Stimulated activated CD4-positive, alpha-beta T cell treated with anti-CD3 and anti-CD28 coated beads, Interleukin-12 subunit alpha, Interleukin-12 subunit beta, amount 100 ng/mL, for 48 hours (primary cell): ENCODE measurements around the gene CYP27A1.

ENCODE experiments used
- DNase-seq, 3 donors: peaks; one replicate each; pipeline ENCODE4 v3.0.0-alpha.2; 2020; ENCODE audit warnings: low read depth in 2 of 3, low spot score in 1 of 3

Gene CYP27A1

GRCh38 chr2:218857371-218858137 lies 75.6 kb downstream of the CYP27A1 start:
- DNase-seq = no peak

- no peak for DNase-seq
These were observed 76.1 kb downstream of the CYP27A1 start for GRCh38 chr2:218858138-218858445.

- no peak for DNase-seq
These were observed 77.0 kb downstream of the CYP27A1 start for GRCh38 chr2:218858671-218859555.

DNA sequence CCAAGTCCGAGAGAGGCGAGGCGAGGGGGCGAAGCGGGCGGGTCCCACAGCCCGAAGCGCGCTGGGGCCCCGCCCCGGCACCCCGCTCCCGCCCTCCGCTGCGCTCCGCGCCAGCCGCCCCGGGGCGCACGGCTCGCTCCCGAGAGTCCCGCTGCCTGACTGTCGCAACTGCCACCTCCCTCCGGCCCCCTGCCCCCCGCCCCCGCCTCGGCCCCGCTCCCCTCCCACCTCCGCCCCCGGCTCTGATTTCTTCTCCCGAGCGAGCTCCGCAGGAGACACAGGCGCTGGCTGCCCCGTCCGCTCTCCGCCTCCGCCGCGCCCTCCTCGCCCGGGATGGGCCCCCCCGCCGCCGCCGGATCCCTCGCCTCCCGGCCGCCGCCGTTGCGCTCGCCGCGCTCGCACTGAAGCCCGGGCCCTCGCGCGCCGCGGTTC lies 77.6 kb downstream of the CYP27A1 start, which contains the start of gene WNT6:
Gene WNT6, plus strand, starts transcription at position 250 of the 432 bp plus-strand sequence. CDS start 233 bp downstream, outside the sequence.
- DNase-seq = no peak

GRCh38 chr2:218859988-218860831 lies 78.3 kb downstream of the CYP27A1 start:
- DNase-seq = no peak

- DNase-seq = no peak
These were observed 79.0 kb downstream of the CYP27A1 start for GRCh38 chr2:218860950-218861381.

GRCh38 chr2:218861645-218862318 lies 79.8 kb downstream of the CYP27A1 start:
- DNase-seq = no peak

DNA sequence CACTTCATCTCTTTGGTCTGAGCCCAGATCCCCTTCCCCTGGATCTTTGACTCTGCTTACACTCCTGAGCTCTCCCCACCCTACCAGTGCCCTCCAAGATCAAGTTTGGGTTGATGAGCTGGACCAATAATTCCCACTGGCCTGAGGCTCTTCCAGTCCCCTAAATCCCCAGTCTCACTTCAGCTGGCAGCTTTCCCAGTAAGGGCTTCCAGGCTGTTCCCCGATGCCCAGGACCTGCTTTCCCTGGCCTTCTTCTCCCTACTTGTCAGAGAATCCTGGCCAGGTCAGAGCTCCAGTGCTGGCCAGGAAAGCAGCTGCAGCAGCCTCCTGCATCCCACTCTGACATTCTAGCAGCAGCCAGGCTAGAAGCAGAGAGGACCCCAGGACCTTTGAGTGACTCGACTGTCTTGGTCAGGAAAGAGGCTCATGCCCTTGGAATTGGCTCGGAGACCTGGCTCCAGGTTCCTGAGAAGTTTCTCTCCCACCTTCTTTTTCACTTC lies 81.1 kb downstream of the CYP27A1 start:
- no peak for DNase-seq
